SK-N-SH (cell line): ENCODE measurements around the gene LDLRAD1.

Experiments used
- CTCF ChIP-seq: fragments of 200-600 bp; sonication (generic); IDR thresholded peaks from 2 replicates; pipeline ENCODE4 v1.6.1; 2017; ENCODE audit warnings: antibody characterized with exemption, mild to moderate bottlenecking, moderate library complexity
- EP300 ChIP-seq, 2 experiments: IDR thresholded peaks; 2 replicates each; pipeline versions ENCODE4 v1.4.0 to v1.6.1; 2012; ENCODE audit warnings: borderline replicate concordance in 1 of 2, low read depth in 1 of 2, low read length in 1 of 2
- EZH2phosphoT487 ChIP-seq: fragments of 200-600 bp; sonication (generic); IDR thresholded peaks from 2 replicates; pipeline ENCODE4 v1.6.1; 2017; ENCODE audit warnings: low read depth, mixed run types, mild to moderate bottlenecking, antibody characterized with exemption, moderate library complexity, borderline replicate concordance
- MXI1 ChIP-seq: IDR thresholded peaks from 2 replicates; pipeline ENCODE4 v1.6.1; 2012; ENCODE audit warnings: mild to moderate bottlenecking, low read depth, low read length, improper control_type of control experiment
- NFIC ChIP-seq: IDR thresholded peaks from 2 replicates; pipeline ENCODE4 v1.4.0; 2012; ENCODE audit warnings: borderline replicate concordance
- NRF1 ChIP-seq: IDR thresholded peaks from 2 replicates; pipeline ENCODE4 v1.6.1; 2012; ENCODE audit warnings: low read depth, mild to moderate bottlenecking, low read length
- POLR2AphosphoS5 ChIP-seq: IDR thresholded peaks from 2 replicates; pipeline ENCODE4 v1.6.1; 2012; ENCODE audit warnings: low read depth, low read length
- RAD21 ChIP-seq: IDR thresholded peaks from 2 replicates; pipeline ENCODE4 v1.6.1; 2012; ENCODE audit warnings: mild to moderate bottlenecking, low read length
- RCOR1 ChIP-seq: fragments of 150-350 bp; IDR thresholded peaks from 2 replicates; pipeline ENCODE4 v1.6.1; 2017; ENCODE audit warnings: antibody characterized with exemption, low read length
- TCF12 ChIP-seq: IDR thresholded peaks from 2 replicates; pipeline ENCODE4 v1.4.0; 2012
- USF2 ChIP-seq: fragments of 150-350 bp; IDR thresholded peaks from 2 replicates; pipeline ENCODE4 v1.6.1; 2017; ENCODE audit warnings: antibody characterized with exemption, low read length, low read depth, borderline replicate concordance
- YY1 ChIP-seq: IDR thresholded peaks from 2 replicates; pipeline ENCODE4 v1.4.0; 2012; ENCODE audit warnings: low read depth, mild to moderate bottlenecking
- ZBTB33 ChIP-seq: IDR thresholded peaks from 2 replicates; pipeline ENCODE4 v1.4.0; 2012; ENCODE audit warnings: low read depth, borderline replicate concordance
- TF ChIP-seq, protein P1 (sequence below): IDR thresholded peaks from 2 replicates; pipeline ENCODE4 v1.6.1; 2012; ENCODE audit warnings: mild to moderate bottlenecking, low read depth, low read length, moderate library complexity

DNA sequence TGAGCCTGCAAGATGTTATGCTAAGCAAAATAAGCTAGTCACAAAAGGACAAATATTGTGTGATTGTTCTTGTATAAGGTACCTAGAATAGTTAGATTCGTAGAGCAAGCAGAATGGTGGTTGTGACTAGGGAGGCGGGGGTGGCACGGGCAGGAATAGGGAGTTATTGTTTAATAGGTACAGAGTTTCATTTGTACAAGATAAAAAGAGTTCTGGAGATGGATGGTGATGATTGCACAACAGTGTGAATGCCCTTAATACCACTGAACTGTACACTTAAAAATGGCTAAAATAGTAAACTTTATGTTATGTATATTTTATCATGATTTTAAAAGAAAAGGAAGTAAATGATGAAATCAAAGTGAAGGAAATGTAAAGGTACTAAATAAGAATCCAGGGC is 51.2 kb downstream of the LDLRAD1 start:
- TF ChIP-seq CTCF (no peak), YY1 (no peak), EP300 (IDR thresholded peaks at IDR 0.05; ENCODE audit: borderline replicate concordance in 1 of 2, low read depth in 1 of 2, low read length in 1 of 2) (no peak), MXI1 (no peak), POLR2AphosphoS5 (no peak), USF2 (no peak), EZH2phosphoT487 (no peak), RCOR1 (no peak), RAD21 (no peak), ZBTB33 (no peak), NFIC (no peak), TCF12 (no peak), NRF1 (no peak)
- TF ChIP-seq, protein P1, sequence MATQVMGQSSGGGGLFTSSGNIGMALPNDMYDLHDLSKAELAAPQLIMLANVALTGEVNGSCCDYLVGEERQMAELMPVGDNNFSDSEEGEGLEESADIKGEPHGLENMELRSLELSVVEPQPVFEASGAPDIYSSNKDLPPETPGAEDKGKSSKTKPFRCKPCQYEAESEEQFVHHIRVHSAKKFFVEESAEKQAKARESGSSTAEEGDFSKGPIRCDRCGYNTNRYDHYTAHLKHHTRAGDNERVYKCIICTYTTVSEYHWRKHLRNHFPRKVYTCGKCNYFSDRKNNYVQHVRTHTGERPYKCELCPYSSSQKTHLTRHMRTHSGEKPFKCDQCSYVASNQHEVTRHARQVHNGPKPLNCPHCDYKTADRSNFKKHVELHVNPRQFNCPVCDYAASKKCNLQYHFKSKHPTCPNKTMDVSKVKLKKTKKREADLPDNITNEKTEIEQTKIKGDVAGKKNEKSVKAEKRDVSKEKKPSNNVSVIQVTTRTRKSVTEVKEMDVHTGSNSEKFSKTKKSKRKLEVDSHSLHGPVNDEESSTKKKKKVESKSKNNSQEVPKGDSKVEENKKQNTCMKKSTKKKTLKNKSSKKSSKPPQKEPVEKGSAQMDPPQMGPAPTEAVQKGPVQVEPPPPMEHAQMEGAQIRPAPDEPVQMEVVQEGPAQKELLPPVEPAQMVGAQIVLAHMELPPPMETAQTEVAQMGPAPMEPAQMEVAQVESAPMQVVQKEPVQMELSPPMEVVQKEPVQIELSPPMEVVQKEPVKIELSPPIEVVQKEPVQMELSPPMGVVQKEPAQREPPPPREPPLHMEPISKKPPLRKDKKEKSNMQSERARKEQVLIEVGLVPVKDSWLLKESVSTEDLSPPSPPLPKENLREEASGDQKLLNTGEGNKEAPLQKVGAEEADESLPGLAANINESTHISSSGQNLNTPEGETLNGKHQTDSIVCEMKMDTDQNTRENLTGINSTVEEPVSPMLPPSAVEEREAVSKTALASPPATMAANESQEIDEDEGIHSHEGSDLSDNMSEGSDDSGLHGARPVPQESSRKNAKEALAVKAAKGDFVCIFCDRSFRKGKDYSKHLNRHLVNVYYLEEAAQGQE = no peak
